Measurements from ENCODE around the gene AFAP1L2.

GRCh38 chr10:114301951-114302710 is 102.2 kb downstream of the AFAP1L2 start:
- TF ChIP-seq, protein P1, sequence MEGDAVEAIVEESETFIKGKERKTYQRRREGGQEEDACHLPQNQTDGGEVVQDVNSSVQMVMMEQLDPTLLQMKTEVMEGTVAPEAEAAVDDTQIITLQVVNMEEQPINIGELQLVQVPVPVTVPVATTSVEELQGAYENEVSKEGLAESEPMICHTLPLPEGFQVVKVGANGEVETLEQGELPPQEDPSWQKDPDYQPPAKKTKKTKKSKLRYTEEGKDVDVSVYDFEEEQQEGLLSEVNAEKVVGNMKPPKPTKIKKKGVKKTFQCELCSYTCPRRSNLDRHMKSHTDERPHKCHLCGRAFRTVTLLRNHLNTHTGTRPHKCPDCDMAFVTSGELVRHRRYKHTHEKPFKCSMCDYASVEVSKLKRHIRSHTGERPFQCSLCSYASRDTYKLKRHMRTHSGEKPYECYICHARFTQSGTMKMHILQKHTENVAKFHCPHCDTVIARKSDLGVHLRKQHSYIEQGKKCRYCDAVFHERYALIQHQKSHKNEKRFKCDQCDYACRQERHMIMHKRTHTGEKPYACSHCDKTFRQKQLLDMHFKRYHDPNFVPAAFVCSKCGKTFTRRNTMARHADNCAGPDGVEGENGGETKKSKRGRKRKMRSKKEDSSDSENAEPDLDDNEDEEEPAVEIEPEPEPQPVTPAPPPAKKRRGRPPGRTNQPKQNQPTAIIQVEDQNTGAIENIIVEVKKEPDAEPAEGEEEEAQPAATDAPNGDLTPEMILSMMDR (IDR thresholded peaks at IDR 0.05), result no peak
- TF ChIP-seq POLR2A (IDR thresholded peaks at IDR 0.05), result no peak

Data from right lobe of liver (tissue), 4 donors.